H1 (cell line): ENCODE results near the gene OR8K1. TPM values are rescaled to one million over a fixed set of nuclear protein-coding genes. Genes with fewer than 3 reads are reported as not detected.

Experiments used
- CTCF ChIA-PET: fragments of 300-600 bp; sonication (Branson Sonifier 250); formaldehyde crosslinking; loops from one replicate; lab custom pipeline; 2021; ENCODE audit not compliant: partially characterized antibody; lab: Charles Lee
- POLR2A ChIA-PET: fragments of 300-600 bp; sonication (Branson Sonifier 250); formaldehyde crosslinking; loops from one replicate; lab custom pipeline; 2021; ENCODE audit warnings: inconsistent platforms; ENCODE audit not compliant: partially characterized antibody; lab: Charles Lee
- DNase-seq, 2 experiments: peaks; one replicate each; pipeline versions ENCODE4 v3.0.0 to v3.0.0-alpha.2; 2010 to 2022; ENCODE audit warnings: low spot score in 2 of 2, low read depth in 1 of 2, mixed read lengths in 1 of 2
- FAIRE-seq: peaks from 2 replicates; lab custom pipeline; 2011; peaks lifted over from hg19 to GRCh38; lab: Jason Lieb, UNC
- H2AFZ ChIP-seq: 2 replicates; pipeline ENCODE4 v1.8.1; 2012; ENCODE audit warnings: low read length, inconsistent platforms
- H2AK5ac ChIP-seq: 2 replicates; pipeline ENCODE4 v1.6.1; 2013; ENCODE audit warnings: low read depth, low read length
- H2BK120ac ChIP-seq: replicated peaks from 2 replicates; pipeline ENCODE3; 2013; ENCODE audit warnings: low read depth, low read length, inconsistent platforms
- H2BK12ac ChIP-seq: 2 replicates; pipeline ENCODE4 v1.6.1; 2013; ENCODE audit warnings: low read depth, low read length
- H2BK15ac ChIP-seq: 2 replicates; pipeline ENCODE4 v1.6.1; 2013; ENCODE audit warnings: low read length
- H2BK20ac ChIP-seq: 2 replicates; pipeline ENCODE4 v1.6.1; 2013; ENCODE audit warnings: low read length
- H2BK5ac ChIP-seq: 2 replicates; pipeline ENCODE4 v1.6.1; 2013; ENCODE audit warnings: low read depth, low read length
- H3K14ac ChIP-seq: 2 replicates; pipeline ENCODE4 v1.6.1; 2013; ENCODE audit warnings: inconsistent platforms; ENCODE audit not compliant: insufficient read length
- H3K18ac ChIP-seq: 2 replicates; pipeline ENCODE4 v1.6.1; 2013; ENCODE audit warnings: low read length; ENCODE audit errors: extremely low read depth
- H3K23ac ChIP-seq: 2 replicates; pipeline ENCODE4 v1.6.1; 2013; ENCODE audit warnings: inconsistent platforms; ENCODE audit not compliant: insufficient read length
- H3K23me2 ChIP-seq: 2 replicates; pipeline ENCODE4 v1.6.1; 2013; ENCODE audit warnings: low read depth, low read length
- H3K27ac ChIP-seq: 2 replicates; pipeline ENCODE4 v1.6.1; 2011; ENCODE audit warnings: low read depth, low read length, inconsistent platforms
- H3K27me3 ChIP-seq, 4 experiments: replicated peaks in 1 of 4; 1 replicate in 1 of 4; 2 replicates in 3 of 4; pipeline versions ENCODE4 v1.6.1 to v1.8.1; 2011 to 2013; ENCODE audit warnings: low read length in 3 of 4, mild to moderate bottlenecking in 3 of 4, inconsistent platforms in 2 of 4, mixed read lengths in 2 of 4, moderate library complexity in 1 of 4; ENCODE audit not compliant: control insufficient read depth in 3 of 4, insufficient read depth in 3 of 4; ENCODE audit errors: extremely low read depth in 1 of 4
- H3K36me3 ChIP-seq, 4 experiments: 2 replicates each; pipeline versions ENCODE4 v1.6.1 to v1.8.1; 2011 to 2013; ENCODE audit warnings: mild to moderate bottlenecking in 4 of 4, low read length in 3 of 4, moderate library complexity in 2 of 4, control low read depth in 1 of 4, inconsistent platforms in 1 of 4; ENCODE audit not compliant: insufficient read depth in 4 of 4, control insufficient read depth in 2 of 4
- H3K4ac ChIP-seq: replicated peaks from 2 replicates; pipeline ENCODE3; 2013; ENCODE audit warnings: low read length, low read depth, mixed read lengths, inconsistent platforms; ENCODE audit not compliant: insufficient read length
- H3K4me1 ChIP-seq, 4 experiments: replicated peaks in 1 of 4; 1 replicate in 1 of 4; 2 replicates in 3 of 4; pipeline versions ENCODE4 v1.6.1 to v1.8.1; 2011 to 2013; ENCODE audit warnings: low read length in 3 of 4, inconsistent platforms in 2 of 4, mixed read lengths in 1 of 4; ENCODE audit not compliant: insufficient read depth in 4 of 4, control insufficient read depth in 3 of 4
- H3K4me2 ChIP-seq, 2 experiments: 2 replicates each; pipeline versions ENCODE4 v1.6.1 to v1.8.1; 2011 to 2013; ENCODE audit warnings: low read depth in 2 of 2, low read length in 2 of 2, control low read depth in 1 of 2, inconsistent platforms in 1 of 2, mild to moderate bottlenecking in 1 of 2; ENCODE audit not compliant: insufficient read depth in 1 of 2
- H3K4me3 ChIP-seq, 4 experiments: fragments of 200-600, 300-600 bp in 1 of 4; sonication (generic), shearing (Covaris generic), sonication (Bioruptor Twin) in 1 of 4; 2 replicates each; pipeline versions ENCODE4 v1.5.1 to v1.8.1; 2011 to 2016; ENCODE audit warnings: low read length in 4 of 4, low read depth in 3 of 4, control low read depth in 2 of 4, inconsistent platforms in 2 of 4, mild to moderate bottlenecking in 2 of 4, mixed read lengths in 1 of 4, moderate library complexity in 1 of 4; ENCODE audit not compliant: insufficient read depth in 2 of 4; ENCODE audit errors: extremely low read depth in 1 of 4
- H3K56ac ChIP-seq: replicated peaks from 2 replicates; pipeline ENCODE3; 2013; ENCODE audit warnings: low read depth, mild to moderate bottlenecking, mixed read lengths, low read length, inconsistent platforms; ENCODE audit not compliant: insufficient read length
- H3K79me1 ChIP-seq: 2 replicates; pipeline ENCODE4 v1.6.1; 2013; ENCODE audit warnings: low read depth, low read length, control low read depth
- H3K79me2 ChIP-seq, 2 experiments: 2 replicates each; pipeline versions ENCODE4 v1.6.1 to v1.8.1; 2012 to 2013; ENCODE audit warnings: low read length in 2 of 2, mild to moderate bottlenecking in 2 of 2, inconsistent platforms in 1 of 2; ENCODE audit not compliant: insufficient read depth in 2 of 2, control insufficient read depth in 1 of 2
- H3K9ac ChIP-seq, 4 experiments: replicated peaks in 1 of 4; 1 replicate in 1 of 4; 2 replicates in 3 of 4; pipeline versions ENCODE4 v1.6.1 to v1.8.1; 2011 to 2013; ENCODE audit warnings: low read depth in 3 of 4, low read length in 3 of 4, control low read depth in 2 of 4, mild to moderate bottlenecking in 2 of 4, moderate library complexity in 2 of 4, inconsistent platforms in 1 of 4; ENCODE audit errors: extremely low read depth in 1 of 4
- H3K9me3 ChIP-seq, 2 experiments: 2 replicates each; pipeline versions ENCODE4 v1.6.1 to v1.8.1; 2012 to 2013; ENCODE audit warnings: mild to moderate bottlenecking in 2 of 2, moderate library complexity in 2 of 2, control low read depth in 1 of 2, inconsistent platforms in 1 of 2, low read depth in 1 of 2, low read length in 1 of 2, mixed read lengths in 1 of 2; ENCODE audit not compliant: insufficient read depth in 2 of 2
- H4K20me1 ChIP-seq, 2 experiments: replicated peaks in 1 of 2; 2 replicates each; pipeline versions ENCODE3 to v1.8.1; 2011 to 2013; ENCODE audit warnings: inconsistent platforms in 2 of 2, low read length in 2 of 2, mild to moderate bottlenecking in 1 of 2; ENCODE audit not compliant: insufficient read depth in 2 of 2, control insufficient read depth in 1 of 2
- H4K5ac ChIP-seq: 2 replicates; pipeline ENCODE4 v1.6.1; 2013; ENCODE audit warnings: low read length, low read depth, mixed read lengths, inconsistent platforms; ENCODE audit not compliant: insufficient read length
- H4K8ac ChIP-seq: 2 replicates; pipeline ENCODE4 v1.8.0; 2013; ENCODE audit warnings: mild to moderate bottlenecking, moderate library complexity, low read length, inconsistent platforms; ENCODE audit not compliant: insufficient read depth; ENCODE audit errors: extremely low read depth
- H4K91ac ChIP-seq: replicated peaks from 2 replicates; pipeline ENCODE3; 2013; ENCODE audit warnings: low read length, mixed read lengths, inconsistent platforms; ENCODE audit not compliant: insufficient read length
- ATF3 ChIP-seq: IDR thresholded peaks from 2 replicates; pipeline ENCODE4 v1.6.1; 2011; ENCODE audit warnings: low read depth, mild to moderate bottlenecking, low read length; ENCODE audit not compliant: insufficient read depth
- CEBPB ChIP-seq: IDR thresholded peaks from 2 replicates; pipeline ENCODE4 v1.6.1; 2012; ENCODE audit warnings: low read depth, low read length
- MAFK ChIP-seq: IDR thresholded peaks from 2 replicates; pipeline ENCODE4 v1.6.1; 2012; ENCODE audit warnings: low read depth, mild to moderate bottlenecking, improper control_type of control experiment, low read length
- PHF8 ChIP-seq: fragments of 200-600 bp; sonication (generic); conservative IDR thresholded peaks from 2 replicates; pipeline ENCODE4 v1.7.1; 2012; ENCODE audit warnings: low read depth, mild to moderate bottlenecking, inconsistent platforms, low read length, moderate library complexity
- RXRA ChIP-seq: IDR thresholded peaks from 2 replicates; pipeline ENCODE4 v1.6.1; 2011; ENCODE audit warnings: low read depth, mild to moderate bottlenecking, low read length, moderate library complexity; ENCODE audit not compliant: insufficient read depth
- SP4 ChIP-seq: IDR thresholded peaks from 2 replicates; pipeline ENCODE4 v1.6.1; 2012; ENCODE audit warnings: low read length, inconsistent platforms
- ZNF274 ChIP-seq: IDR thresholded peaks from 2 replicates; pipeline ENCODE4 v1.7.0; 2012; ENCODE audit warnings: low read length, borderline replicate concordance; ENCODE audit errors: extremely low read depth
- WGBS, 2 experiments: shearing (Covaris generic) in 1 of 2; methylation state at CpG; one replicate each; pipeline versions ENCODE4 v1.1.6 to v1.1.7; 2013 to 2015; ENCODE audit warnings: low lambda C conversion rate in 2 of 2, mixed read lengths in 2 of 2, inconsistent platforms in 1 of 2, low coverage in 1 of 2, missing lambda C conversion rate in 1 of 2; ENCODE audit not compliant: insufficient replicate concordance in 2 of 2, insufficient coverage in 1 of 2, insufficient read length in 1 of 2; ENCODE audit errors: extremely low coverage in 1 of 2, missing lambda C conversion rate in 1 of 2; 5-methylcytosine and 5-hydroxymethylcytosine counted together
- polyA plus RNA-seq, 7 experiments: library from polyadenylated mRNA; depleted of rRNA in 3 of 7; stranded (reverse) in 5 of 7; unstranded in 2 of 7; fragments of >200 nt in 5 of 7; fragments of 200-250 nt in 2 of 7; gene quantifications; 1 replicate in 5 of 7; 2 replicates in 1 of 7; 4 replicates in 1 of 7; pipeline versions ENCODE4 v1.2.1 to v1.2.3, GENCODE V29; 2011 to 2013; ENCODE audit warnings: missing spikeins in 2 of 7, mixed read lengths in 2 of 7
- total RNA-seq: library from RNA; stranded (reverse); fragmentation: NEBNext Ultra II Directional; extraction: Animal tissue kit (Norgen Biotek cat#: 25700); gene quantifications from 2 replicates; pipeline ENCODE4 v1.2.1, GENCODE V29; 2021
- TF ChIP-seq, protein P1 (sequence below): IDR thresholded peaks from 2 replicates; pipeline ENCODE4 v1.6.1; 2012; ENCODE audit warnings: low read length, inconsistent platforms

OR8K1 gene
- total and polyA plus RNA-seq, 2 of the 8 experiments (the other 6 are each of a cell fraction or from before 2014, with no cell fraction given) = not detected

DNA sequence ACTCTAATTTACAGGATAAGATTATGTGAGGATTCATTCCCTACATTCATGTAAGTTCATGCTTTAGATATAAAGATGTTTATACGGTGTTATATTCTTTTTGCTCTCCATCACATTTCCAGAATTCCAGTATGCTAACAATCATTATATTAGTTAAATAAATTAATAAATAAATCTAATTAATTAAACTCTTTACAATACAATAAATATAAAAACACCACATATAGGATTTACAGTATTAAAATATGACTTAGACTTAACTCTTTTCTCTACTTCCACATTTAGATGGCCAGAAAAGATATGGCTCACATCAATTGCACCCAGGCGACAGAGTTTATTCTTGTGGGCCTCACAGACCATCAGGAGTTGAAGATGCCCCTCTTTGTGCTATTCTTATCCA, 29.5 kb downstream of the OR8K1 start, which contains the start of gene OR8U1:
OR8U1 (plus strand) TSS at position 301 of the 400 bp plus-strand sequence; CDS start at position 301, 0 bp downstream.
- no peak for DNase-seq
- H2BK15ac ChIP-seq = no peak within 1 kb of the TSS
- no peak within 1 kb of the TSS for H3K14ac ChIP-seq
- H4K5ac ChIP-seq = no peak within 1 kb of the TSS
- TF ChIP-seq SP4 (no peak), CEBPB (no peak), ATF3 (no peak), ZNF274 (no peak), MAFK (no peak), PHF8 (no peak), RXRA (no peak)
- TF ChIP-seq, protein P1, sequence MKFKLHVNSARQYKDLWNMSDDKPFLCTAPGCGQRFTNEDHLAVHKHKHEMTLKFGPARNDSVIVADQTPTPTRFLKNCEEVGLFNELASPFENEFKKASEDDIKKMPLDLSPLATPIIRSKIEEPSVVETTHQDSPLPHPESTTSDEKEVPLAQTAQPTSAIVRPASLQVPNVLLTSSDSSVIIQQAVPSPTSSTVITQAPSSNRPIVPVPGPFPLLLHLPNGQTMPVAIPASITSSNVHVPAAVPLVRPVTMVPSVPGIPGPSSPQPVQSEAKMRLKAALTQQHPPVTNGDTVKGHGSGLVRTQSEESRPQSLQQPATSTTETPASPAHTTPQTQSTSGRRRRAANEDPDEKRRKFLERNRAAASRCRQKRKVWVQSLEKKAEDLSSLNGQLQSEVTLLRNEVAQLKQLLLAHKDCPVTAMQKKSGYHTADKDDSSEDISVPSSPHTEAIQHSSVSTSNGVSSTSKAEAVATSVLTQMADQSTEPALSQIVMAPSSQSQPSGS = no peak
- no peaks in the 10 kb centered on the region for H3K27me3 ChIP-seq
- H4K91ac ChIP-seq = no peak within 1 kb of the TSS
- no peaks in the 10 kb centered on the region for H3K23me2 ChIP-seq
- no peak within 1 kb of the TSS for H3K27ac ChIP-seq
- H3K56ac ChIP-seq = no peak within 1 kb of the TSS
- H3K9ac ChIP-seq = no peak within 1 kb of the TSS
- WGBS, 2 experiments = 83% methylated on average over 2 of the region's 2 CpGs; no CpG with 5 or more reads in 1 of the 2 experiments
- H4K20me1 ChIP-seq = no peaks in the 10 kb centered on the region
- no peak within 1 kb of the TSS for H3K4me2 ChIP-seq
- H2BK12ac ChIP-seq = no peak within 1 kb of the TSS
- H3K79me1 ChIP-seq = no peaks in the 10 kb centered on the region
- H2BK120ac ChIP-seq = no peak within 1 kb of the TSS
- no peak within 1 kb of the TSS for H3K4ac ChIP-seq
- no peak within 1 kb of the TSS for H3K18ac ChIP-seq
- H3K23ac ChIP-seq = no peak within 1 kb of the TSS
- no peak for FAIRE-seq
- H2AFZ ChIP-seq = peak within 1 kb of the TSS; percentile 54
- ChIA-PET POLR2A (no interaction called here), CTCF (interaction anchor here (1.0 kb wide), 1 partner anchor 38 kb away, joined by 3 read pairs; no protein-coding TSS in a partner anchor)
- no peak within 1 kb of the TSS for H2AK5ac ChIP-seq
- H2BK20ac ChIP-seq = no peak within 1 kb of the TSS
- no peak within 1 kb of the TSS for H4K8ac ChIP-seq
- H3K79me2 ChIP-seq = no peaks in the 10 kb centered on the region
- no peak within 1 kb of the TSS for H2BK5ac ChIP-seq
- H3K9me3 ChIP-seq = no peaks in the 10 kb centered on the region
- no peaks in the 10 kb centered on the region for H3K4me1 ChIP-seq
- H3K4me3 ChIP-seq = no peak within 1 kb of the TSS
- no peaks in the 10 kb centered on the region for H3K36me3 ChIP-seq
